Stimulated activated CD8-positive, alpha-beta memory T cell treated with anti-CD3 and anti-CD28 coated beads, Interleukin-12 subunit alpha, Interleukin-12 subunit beta, amount 100 ng/mL, for 4 hours (primary cell): ENCODE data around the gene TPRA1.

Experiments
- DNase-seq: peaks from one replicate; pipeline ENCODE4 v3.0.0-alpha.2; 2020; ENCODE audit warnings: low read depth

Gene TPRA1

DNA sequence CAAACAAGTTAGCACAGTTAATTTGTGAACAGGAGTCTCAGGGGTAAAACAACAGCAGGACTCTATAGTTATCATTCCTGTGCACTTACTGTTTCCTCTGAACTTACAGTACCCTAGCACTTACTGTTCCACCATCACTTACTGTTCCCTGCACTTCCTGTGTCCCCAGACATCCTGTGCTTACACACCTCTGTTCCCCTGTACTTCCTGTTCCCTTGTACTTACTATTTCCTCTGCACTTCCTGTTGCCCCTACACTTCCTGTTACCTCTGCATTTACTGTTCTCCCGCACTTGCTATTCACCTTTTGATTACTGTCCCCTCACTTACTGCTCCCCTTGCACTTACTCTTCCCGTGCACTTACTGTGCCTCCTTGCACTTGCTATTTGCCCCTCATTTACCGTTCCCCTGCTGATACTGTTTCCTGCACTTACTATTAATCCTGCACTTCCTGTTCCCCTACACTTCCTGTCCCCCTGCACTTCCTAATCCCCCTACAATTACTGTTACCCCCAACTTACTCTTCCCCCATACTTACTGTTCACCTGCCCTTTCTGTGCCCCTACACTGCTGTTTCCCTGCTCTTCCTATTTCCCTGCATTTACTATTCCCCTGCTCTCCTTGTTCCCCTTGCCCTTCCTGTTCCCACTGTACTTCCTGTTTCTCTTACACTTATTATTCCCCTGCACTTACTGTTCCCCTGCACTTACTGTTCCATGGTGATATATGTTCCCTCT, 30.3 kb downstream of the TPRA1 start:
- no peak for DNase-seq

GRCh38 chr3:127556565-127556964, 34.0 kb downstream of the TPRA1 start:
- no peak for DNase-seq

GRCh38 chr3:127555108-127555507, 35.4 kb downstream of the TPRA1 start:
- DNase-seq, result no peak

DNA sequence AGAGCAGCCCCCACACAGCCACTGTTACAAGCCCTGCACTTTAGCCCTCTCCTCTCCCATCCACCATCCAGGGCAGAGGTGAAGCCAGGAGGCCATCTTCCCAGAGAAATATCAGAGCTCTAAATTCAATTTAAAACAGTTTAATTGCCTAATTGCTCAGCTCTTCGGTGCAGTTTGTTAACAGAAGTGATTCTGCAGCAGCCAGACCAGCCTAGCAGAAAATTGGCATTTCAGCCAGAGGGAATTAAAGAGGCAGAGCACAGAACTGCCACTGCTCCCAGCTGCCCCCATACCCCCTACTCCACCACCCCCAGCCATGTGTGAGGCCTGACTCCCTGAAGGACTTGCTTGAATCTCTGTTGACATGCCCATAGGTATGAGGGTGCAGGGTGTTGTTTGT, 38.5 kb downstream of the TPRA1 start:
- no peak for DNase-seq

- no peak for DNase-seq
These were observed 39.4 kb downstream of the TPRA1 start for GRCh38 chr3:127551178-127551577.

DNA sequence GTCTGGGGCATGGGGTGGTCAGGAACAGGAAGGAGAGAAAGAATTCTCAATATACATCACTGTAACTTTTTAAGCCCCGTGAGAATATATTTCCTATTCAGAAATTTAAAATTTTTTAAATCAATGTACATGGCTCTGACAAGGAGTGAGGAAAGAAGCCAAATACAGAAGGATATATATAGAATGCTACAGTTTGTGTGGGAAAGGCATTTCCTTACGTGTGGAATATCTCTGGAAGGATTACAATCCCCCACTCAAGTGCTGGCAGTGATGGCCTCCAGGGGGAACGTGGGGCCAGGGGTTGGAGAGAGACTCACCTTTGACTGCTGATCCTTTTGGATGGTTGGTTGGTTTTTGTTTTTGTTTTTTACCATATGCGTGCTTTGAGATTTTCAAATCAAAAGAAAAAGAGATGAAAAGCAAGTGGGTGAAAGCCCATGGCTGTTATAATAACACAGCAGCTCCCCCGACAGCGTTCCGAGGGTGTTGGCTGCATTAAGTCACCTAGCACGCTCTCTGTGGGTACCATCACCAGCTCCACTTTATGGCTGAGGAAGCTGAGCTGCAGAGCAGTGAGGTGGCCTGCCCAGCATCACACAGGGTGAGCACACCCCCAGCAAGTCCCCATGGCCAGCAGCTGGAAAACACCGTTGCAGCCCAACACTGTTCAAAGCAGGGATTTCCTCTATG, 39.9 kb downstream of the TPRA1 start:
- DNase-seq, result no peak

DNA sequence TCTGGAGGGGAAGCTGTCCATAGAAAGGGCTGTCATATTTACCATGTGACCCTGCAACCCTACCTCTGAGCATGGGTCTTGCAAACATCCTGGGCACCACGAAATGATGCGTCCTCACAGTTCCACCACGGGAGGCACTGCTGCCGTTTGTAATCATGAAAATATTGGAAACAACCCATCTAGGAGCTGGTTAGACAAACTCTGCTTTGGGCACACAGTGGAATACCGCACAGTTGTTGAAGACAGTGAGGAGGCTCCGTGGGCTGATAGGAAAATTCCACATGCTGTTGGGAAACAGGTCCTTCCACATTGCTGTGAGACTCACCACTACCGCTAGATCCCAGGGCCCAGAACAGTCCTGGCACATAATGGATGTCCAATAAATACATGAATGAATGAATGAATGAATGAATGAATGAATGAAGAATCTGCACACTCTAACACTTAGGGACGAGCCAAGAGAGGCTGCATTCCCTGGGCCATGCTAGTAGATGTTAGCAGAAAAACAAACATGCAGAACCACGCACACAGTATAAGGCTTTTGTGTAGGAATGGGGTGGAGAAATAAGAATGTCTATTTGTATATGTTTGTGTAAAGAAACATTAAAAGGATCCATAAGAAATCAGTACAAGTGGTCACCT, 40.6 kb downstream of the TPRA1 start:
- DNase-seq, result no peak

DNA sequence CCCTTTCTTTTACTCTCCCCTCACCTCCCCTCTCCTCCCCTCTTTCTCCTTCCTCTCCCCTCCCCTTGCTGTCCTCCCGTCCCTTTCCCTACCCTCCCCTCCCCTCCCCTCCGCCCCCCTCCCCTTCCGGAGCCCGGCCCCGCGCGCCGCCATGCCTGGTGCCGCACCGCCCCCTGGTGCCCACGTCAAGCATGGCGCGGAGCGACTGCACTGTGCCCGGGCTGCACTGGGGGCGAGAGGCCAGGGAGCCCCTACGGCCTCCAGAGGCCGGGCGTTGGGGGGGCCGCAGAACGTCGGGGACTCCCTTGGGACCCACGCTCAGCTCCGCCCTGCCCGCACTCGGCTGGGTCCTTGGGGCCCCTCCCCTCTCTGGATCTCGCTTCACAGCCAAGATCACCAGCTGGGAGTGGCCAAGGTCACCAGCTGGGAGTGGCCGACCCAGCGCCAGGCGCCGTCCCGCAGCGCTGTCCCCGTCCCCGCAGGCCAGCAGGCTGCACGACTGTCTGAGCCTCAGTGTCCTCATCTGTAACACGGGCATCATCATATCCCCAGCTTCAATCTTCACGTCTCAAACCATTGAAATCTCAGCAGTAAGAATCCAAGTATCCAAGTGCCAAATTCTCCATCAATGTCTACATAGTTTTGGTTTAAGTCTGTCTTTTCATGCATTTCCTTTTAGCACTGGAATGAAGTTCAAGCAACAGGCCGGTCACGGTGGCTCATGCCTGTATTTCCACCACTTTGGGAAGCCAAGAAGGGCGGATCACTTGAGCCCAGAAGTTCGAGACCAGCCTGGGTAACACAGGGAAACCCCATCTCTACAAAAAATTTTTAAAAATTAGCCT, 42.5 kb downstream of the TPRA1 start:
- peak; percentile 64 for DNase-seq

GRCh38 chr3:127546970-127547733, 43.4 kb downstream of the TPRA1 start:
- DNase-seq, result no peak

DNA sequence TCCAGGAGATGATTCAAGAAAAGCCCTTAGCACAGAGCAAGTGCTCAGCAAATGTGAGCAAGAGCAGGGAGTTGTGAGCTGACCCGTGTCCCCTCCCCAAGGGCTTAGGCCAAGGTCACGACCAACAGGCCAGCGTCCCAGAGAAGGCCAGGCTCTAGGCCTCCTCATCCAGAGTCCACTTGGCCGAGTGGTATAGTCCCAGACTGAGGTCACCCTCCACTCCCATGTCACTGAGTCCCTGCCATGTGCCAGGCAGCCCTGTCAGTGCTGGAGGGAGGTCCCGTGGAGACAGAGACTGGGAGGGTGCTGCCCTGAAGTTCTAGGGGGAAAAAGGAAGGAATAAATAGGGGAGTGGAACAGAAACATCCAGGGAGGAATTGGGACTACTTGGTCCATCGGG, 44.0 kb downstream of the TPRA1 start:
- no peak for DNase-seq

- no peak for DNase-seq
These were observed 44.6 kb downstream of the TPRA1 start for GRCh38 chr3:127545711-127546457.

DNA sequence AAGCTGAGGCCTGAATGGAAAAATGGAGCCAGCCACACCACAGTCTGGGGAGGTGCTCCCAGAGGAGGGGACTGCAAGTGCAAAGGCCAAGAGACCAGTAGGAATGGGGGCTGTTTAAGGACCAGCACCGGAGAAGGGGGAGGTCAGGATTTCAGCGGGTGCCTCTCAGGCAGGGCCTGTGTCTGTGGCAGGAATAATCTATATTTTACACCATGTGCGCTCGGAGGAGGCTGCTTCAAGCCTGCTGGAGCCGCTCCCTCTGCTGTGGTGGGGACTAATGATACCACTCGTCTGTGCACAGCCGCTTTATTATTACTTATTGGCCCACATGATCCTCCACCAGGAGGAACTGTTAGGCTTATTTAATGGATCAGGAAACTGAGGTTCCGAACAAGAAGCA, 45.3 kb downstream of the TPRA1 start:
- no peak for DNase-seq

DNA sequence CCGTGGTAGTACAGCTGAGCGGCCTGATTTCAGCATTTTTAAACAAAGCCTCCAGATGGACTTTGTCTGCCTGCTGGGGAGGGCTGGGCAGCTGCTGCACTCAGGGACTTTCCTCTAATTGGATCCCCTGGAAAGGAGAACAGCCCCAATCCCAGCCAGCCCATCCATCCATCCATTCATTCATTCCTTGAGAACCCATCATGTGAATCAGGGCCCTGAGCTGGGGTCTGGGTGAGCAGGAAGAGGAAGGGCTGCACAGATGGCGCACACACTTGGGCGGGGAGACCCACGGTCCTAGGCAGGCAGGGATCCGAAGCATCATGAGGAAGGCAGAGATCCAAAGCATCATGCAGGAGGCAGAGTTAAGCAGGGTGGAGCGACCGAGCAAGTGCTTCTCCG, 45.7 kb downstream of the TPRA1 start:
- no peak for DNase-seq

DNA sequence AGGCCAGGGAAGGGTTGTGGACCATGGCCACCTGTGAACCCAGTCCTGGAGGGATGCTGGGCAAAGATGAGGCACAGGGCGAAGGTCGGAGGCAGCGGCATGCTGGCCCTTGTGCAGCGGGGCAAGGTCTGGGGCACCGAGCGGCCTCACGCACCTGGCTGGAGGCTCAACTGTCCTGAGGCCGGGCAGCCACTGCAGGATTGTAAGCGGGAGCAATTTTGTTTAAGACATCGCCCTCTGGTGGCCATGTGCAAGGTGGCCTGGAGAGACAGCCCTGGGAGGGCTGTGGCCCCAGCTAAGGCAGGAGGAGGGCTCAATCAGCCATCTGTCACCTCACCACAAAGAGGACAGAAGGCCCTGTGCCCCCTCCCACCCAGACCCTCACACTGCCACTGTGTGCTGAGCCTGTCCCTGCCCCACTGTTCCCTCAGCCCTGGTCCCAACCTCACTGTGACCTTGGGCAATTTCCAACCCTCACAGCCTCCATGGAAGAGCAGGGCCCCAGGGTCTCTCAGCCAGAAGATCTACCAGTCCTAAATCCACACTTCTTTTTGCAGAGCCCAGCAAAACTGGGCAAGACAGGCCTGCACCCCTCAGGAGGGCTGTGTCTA, 46.2 kb downstream of the TPRA1 start:
- DNase-seq, result peak; percentile 25

DNA sequence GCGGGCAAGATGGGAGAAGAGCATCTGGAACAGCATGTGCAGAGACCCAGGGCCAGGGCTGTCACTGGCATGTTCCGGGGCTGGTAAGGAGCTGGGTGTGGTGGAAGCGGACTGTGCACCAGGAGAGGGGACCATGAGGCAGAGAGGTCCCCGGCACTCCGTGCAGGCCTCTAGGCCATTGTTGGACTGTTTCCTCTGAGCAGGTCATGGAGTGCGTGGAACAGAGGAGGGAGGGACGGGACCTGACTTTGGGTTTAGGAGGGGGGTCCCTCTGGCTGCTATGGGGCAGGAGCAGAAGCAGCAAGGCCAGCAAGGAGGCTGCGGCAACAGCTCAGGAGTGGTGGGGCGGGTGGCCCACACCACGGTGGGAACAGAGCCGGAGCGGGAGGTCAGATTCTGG, 47.1 kb downstream of the TPRA1 start:
- DNase-seq, result no peak

GRCh38 chr3:127542441-127542952, 48.0 kb downstream of the TPRA1 start:
- DNase-seq, result no peak

DNA sequence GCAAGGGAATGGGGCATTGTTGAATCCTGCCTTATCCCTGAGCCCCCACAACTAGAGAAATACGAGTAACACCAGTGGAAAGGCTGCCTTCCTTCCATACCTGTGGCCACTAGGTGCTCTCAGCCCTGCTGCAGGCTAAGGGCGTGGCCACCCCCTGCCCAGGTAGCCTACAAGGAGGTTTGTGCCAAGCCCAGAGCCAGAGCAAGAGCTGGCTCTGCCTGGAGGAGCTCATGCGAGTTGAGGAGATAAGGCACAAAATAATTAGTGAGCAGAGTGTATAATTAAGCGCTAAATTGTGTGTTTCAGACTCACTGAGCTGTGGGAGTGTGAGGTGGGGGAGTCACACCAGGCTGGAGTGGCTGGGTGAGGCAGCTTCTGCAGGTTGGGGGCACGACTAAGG, 49.2 kb downstream of the TPRA1 start:
- DNase-seq, result no peak

- no peak for DNase-seq
These were observed 51.0 kb downstream of the TPRA1 start for GRCh38 chr3:127539366-127540060.

- DNase-seq, result no peak
These were observed 52.0 kb downstream of the TPRA1 start for GRCh38 chr3:127538569-127538968.
